HEK293T (cell line): Measurements from ENCODE around the gene NEK5.

Experiments used
- BHLHE40 ChIP-seq: fragments of 450-650 bp; IDR thresholded peaks from 2 replicates; pipeline ENCODE4 v1.6.1; 2016; ENCODE audit warnings: mild to moderate bottlenecking, moderate library complexity, borderline replicate concordance
- CTBP1 ChIP-seq: fragments of 450-650 bp; IDR thresholded peaks from 2 replicates; pipeline ENCODE4 v1.6.1; 2016; ENCODE audit warnings: borderline replicate concordance
- ELF4 ChIP-seq: fragments of 450-650 bp; IDR thresholded peaks from 2 replicates; pipeline ENCODE4 v1.6.1; 2017; ENCODE audit warnings: antibody characterized with exemption
- FOXM1 ChIP-seq: fragments of 450-650 bp; IDR thresholded peaks from 2 replicates; pipeline ENCODE4 v1.6.1; 2017; ENCODE audit warnings: mild to moderate bottlenecking, borderline replicate concordance
- HDGF ChIP-seq: fragments of 450-650 bp; IDR thresholded peaks from 2 replicates; pipeline ENCODE4 v1.6.1; 2017; ENCODE audit warnings: antibody characterized with exemption, borderline replicate concordance
- LEF1 ChIP-seq: fragments of 450-650 bp; IDR thresholded peaks from 2 replicates; pipeline ENCODE4 v1.6.1; 2017; ENCODE audit warnings: mild to moderate bottlenecking, borderline replicate concordance
- NFRKB ChIP-seq: fragments of 450-650 bp; IDR thresholded peaks from 2 replicates; pipeline ENCODE4 v1.6.1; 2016; ENCODE audit warnings: mild to moderate bottlenecking, moderate library complexity
- SP1 ChIP-seq: fragments of 450-650 bp; IDR thresholded peaks from 2 replicates; pipeline ENCODE4 v1.6.1; 2017
- SUZ12 ChIP-seq: fragments of 450-650 bp; IDR thresholded peaks from 2 replicates; pipeline ENCODE4 v1.6.1; 2016; ENCODE audit warnings: mild to moderate bottlenecking
- TARDBP ChIP-seq: fragments of 450-650 bp; IDR thresholded peaks from 2 replicates; pipeline ENCODE4 v1.6.1; 2016
- TF ChIP-seq, protein P1 (sequence below): fragments of 450-650 bp; IDR thresholded peaks from 2 replicates; pipeline ENCODE4 v1.6.1; 2016

DNA sequence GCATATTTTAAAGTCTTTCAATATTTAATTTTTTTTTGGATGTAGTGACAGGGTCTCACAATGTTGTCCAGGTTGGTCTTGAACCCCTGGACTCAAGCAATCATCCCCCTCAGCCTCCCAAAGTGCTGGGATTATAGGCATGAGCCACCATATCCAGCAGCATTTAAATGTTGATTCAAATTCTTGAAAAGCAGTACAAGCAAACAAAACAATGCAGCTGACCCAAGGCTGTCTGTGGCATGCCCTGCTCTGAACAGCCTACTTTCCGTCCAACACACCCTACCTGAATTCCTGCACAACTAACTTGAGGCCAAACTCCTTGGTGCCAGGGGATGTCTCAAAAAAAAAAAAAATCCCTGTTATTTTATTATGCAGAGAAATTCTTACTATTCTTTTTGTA is 23.0 kb downstream of the NEK5 start:
- TF ChIP-seq, protein P1, sequence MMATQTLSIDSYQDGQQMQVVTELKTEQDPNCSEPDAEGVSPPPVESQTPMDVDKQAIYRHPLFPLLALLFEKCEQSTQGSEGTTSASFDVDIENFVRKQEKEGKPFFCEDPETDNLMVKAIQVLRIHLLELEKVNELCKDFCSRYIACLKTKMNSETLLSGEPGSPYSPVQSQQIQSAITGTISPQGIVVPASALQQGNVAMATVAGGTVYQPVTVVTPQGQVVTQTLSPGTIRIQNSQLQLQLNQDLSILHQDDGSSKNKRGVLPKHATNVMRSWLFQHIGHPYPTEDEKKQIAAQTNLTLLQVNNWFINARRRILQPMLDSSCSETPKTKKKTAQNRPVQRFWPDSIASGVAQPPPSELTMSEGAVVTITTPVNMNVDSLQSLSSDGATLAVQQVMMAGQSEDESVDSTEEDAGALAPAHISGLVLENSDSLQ: no peak
- TF ChIP-seq HDGF: no peak
- TF ChIP-seq SP1: no peak
- TF ChIP-seq BHLHE40: no peak
- no peak for TF ChIP-seq LEF1
- no peak for TF ChIP-seq ELF4
- TF ChIP-seq FOXM1: no peak
- TF ChIP-seq NFRKB: no peak
- TF ChIP-seq TARDBP: no peak
- no peak for TF ChIP-seq CTBP1
- no peak for TF ChIP-seq SUZ12
